Stimulated activated CD4-positive, alpha-beta T cell treated with anti-CD3 and anti-CD28 coated beads, TNF-alpha, amount 100 ng/mL, for 1 hour (primary cell): ENCODE data around the gene AFG1L.
"Not testable (repeated sequence)": the region's sequence is repeated elsewhere in the genome, so short reads cannot be mapped to it uniquely, and the experiment has no call there.

Experiments
- DNase-seq, 3 donors: peaks; one replicate each; pipeline ENCODE4 v3.0.0-alpha.2; 2020; ENCODE audit warnings: low read depth in 3 of 3, low spot score in 1 of 3

The AFG1L gene

DNA sequence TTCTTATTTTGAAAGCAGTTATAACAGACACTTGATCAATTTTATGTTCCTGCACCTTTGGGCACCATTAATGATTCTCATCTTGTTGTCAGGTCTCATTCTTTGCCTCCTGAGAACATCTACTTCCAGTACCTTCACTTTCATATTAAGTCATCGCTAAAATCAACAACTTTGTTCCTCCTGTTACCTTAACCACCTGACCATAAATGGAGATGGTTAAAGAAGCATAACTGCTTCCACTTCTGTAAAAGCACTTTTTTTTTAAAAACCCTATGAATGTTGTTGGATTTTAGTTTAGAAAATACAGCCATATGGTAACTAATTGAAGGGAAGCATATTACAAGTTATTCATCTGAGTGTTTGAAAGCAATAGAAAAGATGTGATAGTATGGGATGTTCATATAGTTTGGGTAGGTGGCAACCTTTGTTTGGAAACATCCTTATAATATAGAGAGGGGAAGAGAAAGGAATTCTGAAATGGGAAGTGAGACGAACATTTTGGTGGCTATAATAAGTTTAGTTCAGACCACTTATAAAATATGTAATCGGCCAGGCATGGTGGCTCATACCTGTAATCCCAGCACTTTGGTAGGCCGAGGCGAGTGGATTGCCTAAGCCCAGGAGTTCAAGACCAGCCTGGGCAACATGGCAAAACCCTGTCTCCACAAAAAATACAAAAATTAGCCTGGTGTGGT, 53.9 kb downstream of the AFG1L start:
- DNase-seq, result no peak

DNA sequence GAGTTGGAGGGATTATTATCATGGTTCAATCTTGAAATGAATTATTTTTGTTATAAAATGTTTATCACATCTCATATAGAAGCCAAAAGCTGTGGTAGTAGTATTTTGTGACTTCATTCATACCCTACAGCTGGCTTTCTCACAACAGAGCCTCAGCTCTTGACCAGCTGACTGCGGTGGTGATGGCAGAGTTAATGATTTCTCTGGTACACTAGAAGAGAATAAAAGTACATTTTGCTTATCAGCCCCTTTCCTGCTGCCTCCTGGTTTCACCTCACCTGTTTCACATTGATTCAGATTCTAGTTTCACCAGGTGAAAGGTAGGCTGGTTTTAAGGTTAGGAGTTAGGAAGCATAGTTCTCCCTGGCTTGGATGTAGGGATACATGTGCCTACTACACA, 55.7 kb downstream of the AFG1L start:
- DNase-seq, result no peak

DNA sequence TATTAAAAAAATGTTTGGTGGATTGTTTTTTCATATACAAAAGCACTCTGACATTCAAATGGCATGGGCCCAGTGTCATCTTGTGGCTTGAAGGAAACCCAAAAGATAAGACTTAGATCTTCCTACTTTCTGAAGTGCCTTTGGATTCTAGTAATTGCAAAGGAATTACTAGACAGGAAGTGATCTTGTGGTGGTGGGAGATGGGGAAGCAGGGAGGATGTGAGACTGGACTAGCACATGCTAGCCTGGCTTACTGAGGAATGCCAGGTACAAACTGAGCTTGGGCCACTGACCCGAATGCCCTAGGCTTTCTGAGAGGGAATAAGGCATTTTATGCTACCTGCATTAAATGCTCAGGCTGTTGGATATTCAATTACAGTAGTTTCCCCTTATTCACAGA, 59.0 kb downstream of the AFG1L start:
- no peak for DNase-seq

DNA sequence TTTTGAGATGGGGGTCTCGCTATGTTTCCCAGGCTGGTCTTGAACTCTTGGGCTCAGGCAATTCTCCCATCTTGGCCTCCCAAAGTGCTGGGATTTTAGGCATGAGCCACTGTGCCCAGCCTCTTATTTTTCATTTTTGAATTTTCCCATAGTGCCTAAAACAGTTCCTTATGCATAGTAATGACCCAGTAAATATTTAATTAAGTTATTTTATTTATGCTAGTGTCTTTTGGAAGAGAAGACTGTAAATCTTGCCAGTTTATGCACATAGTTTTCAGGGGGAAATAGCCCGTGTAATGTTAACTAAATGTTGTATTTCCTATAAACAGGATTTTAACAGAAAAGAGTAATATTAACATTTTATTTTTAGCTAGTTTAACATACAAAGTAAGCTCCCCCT, 60.3 kb downstream of the AFG1L start:
- no peak for DNase-seq

DNA sequence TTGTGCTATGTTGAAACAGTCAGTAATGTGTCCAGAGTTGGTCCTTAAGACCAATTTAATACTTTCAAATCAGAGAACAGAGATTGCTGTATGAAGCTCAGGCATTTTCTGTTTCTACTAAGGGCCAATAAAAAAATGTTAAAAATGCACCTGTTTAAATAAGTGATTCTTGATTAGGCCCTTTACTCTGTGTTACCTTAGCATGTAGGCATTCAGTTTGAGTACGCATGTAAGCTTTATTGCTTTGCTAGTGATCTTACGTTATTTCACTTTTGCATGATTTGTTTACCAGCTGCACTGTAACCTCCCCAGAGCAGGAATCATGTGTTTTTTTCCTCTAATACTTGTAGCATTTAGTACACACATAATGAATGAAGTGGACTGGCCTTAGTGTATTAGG, 61.0 kb downstream of the AFG1L start:
- no peak for DNase-seq

DNA sequence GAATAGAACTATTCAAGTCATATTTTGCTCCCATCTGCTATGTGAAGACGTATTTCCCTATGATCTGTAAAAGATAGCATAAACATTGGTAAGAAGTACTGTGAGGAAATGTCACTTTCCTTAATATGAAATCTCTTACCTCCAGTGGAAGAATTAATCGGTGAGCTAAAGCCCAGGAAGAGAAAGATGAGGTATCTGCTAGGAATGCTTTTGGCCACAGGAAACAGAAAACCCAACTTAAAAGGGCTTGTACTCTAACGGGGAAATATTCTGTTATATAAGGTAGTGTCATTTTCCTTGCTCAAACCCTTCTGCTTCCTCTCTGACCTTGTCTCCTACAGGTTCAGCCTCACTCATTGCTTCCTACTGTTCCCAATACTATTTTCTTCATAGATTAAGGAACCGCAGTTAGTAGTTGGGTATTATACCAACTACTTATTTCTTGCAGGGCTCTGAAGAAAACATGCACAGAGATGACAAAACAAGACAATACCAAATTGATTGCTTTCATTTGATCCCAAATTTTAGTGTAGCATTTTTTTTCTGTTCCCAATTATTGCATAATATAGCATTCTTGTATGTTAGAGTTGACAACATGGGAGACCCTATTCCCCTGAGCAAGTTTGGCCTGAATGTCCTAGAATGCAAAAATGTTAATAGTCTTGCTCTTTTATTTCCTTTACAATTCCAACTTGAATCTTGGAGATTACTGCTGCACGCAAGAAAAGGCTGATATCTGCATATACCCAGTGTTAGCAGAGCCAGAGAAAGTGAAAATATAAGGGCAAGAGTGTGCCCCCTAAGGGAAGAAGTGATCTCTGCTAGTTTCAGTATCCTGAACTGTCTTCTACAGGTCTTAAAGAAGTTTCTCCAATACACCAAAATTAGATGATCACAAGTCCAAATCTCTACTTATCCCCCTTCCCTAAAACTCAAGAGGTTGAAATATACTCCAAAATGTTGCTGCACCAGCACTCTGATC, 65.3 kb downstream of the AFG1L start:
- no peak for DNase-seq

DNA sequence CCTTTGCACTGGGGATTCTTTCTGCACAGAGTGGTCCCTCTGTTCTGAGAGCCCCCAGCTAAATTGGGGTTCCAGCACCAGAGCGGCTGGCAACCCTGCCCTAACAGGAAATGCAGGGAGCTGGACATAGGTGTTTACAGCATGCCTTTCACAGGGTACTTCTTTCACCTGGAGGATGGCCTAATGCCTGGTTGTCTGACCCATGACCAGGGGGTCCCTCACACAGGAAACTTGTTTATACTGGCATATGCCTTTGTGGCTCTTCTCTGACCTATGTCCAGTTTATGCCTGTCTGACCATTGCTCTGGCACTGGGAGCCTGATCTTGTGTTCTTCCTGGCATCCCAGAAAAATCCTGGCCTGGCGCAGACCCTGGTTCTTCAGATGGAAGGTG, 66.1 kb downstream of the AFG1L start:
- no peak for DNase-seq

DNA sequence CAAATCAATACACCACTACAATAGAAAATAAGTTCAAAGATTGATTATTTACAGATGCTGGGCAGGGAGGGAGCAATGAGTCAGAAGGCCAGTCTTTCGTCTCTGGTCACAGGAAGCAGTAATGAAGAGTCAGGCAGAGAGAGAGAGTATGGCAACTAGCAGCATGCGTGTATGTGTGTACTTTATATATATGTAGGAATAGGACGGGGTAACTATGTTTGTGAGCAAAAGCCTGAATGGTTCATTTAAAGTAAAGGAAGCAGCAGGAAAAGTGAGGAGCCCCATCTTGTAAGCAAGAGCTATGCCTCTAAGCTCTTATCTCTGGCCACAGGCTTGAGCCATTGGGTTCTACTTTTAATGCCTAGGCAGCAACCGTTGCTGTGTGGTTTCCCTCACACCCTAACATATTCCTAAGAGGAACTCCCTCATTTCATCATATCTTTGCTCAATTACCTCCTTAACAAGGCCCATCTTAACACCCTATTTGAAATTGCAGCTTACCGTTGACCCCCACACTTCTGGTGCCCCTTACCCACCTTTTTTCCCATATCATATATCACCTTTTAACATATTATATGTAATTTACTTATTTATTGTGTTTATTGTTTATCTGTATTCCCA, 66.6 kb downstream of the AFG1L start:
- DNase-seq, result no peak

DNA sequence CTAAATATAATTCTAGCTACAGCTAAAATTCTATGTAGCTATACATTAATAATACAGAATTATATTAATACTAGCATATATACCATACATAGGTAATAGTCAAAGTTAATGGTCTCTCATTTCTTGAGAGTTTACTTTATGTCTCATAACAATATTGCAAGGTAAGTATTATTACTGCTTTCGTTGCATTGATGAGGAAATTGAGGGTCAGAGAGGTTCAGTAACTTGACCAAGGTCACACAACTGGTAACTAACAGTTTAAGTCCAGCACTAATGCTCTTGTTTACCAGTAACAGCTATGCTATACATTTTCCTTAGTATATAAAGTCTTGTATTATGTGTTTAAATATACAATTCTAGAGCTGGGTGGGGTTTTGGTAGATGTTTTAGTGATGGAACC, 67.6 kb downstream of the AFG1L start:
- no peak for DNase-seq

DNA sequence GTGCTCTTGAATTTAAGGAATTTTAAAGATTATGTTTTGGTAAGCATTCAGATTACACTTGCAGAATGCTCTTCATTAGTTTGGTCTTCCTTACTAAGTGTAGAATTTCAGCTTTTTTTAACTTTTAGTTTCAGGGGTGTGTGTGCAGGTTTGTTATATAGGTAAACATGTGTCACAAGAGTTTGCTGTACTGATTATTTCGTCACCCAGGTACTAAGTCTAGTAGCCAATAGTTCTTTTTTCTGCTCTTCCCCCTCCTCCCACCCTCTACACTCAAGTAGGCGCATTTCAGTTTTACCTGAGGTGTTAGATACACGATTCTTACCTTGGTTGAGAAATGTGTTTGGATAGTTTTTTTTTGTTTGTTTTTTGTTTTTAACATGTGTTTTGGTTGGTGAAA, 68.3 kb downstream of the AFG1L start:
- DNase-seq, result no peak

DNA sequence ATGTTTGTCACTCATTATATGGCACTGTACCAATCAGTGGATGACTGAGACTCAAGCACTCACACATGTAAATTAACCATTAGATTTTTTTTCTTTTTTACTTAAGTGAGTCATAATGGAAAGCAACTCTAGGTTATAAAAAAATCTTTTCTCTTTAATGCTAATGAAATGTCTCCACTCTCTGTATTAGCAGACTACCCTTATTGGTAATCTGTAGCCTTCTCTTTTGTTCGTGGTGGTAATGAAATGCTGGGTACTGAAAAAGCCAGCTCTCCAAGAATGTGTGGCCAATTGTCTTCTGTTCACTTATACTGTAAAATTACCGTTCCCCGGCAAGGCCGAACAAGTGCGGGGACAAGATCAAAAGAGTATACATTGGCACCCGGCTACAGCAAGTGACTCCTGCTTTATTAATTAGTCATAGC, 69.0 kb downstream of the AFG1L start:
- DNase-seq, result no peak

DNA sequence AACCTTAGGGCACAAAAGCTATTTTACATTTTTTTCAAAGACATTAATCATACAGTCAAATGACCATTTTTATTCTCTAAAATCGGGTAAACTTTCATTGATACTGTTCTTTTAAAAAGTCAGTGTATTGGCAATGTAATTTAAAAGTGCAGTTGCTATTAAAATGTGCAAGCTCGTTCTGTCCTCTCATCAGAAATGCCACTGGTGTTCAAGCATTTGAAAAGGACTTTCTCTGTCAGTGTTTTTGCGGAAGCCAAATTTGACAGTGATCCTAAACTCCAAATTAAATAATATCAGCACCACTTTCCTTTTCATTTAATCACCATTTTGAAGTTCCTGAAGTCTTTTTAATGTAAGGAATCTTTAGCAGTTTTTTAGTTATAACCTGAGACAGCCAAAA, 69.6 kb downstream of the AFG1L start:
- no peak for DNase-seq

DNA sequence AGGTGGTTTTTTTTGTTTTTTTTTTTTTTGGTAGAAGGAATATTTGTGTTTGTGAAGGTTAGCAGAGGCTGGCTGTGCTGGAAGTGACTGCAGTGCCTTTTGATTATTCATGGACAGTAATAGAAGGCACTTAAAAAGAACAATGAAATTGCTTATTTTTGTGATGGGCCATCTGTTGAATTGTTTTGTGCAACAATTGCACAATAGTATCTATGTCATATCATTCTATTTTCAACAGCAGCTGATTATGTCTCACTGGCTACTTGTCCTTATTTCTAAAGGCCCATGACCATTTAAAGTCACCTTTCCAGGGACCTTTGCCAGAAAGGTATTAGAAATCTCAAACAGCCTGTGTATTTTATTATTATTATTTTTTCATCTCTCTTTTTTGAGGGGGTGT, 70.6 kb downstream of the AFG1L start:
- DNase-seq, result no peak

DNA sequence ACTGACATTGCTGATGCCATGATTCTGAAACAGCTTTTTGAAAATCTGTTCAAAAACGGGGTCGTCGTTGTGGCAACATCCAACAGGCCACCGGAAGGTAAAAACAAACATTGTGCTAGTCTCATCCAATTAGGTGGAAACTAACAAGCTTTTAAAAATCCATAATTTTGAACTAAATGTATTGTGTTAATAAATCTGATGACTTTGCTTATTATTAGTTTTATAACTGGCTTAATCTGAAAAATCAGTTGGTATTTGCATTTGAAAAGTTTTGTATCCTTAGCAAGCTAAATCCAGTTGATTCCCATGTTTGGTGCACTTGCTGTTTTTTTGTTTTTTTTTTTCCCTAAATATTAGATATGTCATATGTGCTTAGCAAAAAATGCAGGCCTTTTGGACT, 71.4 kb downstream of the AFG1L start:
- DNase-seq, result no peak

DNA sequence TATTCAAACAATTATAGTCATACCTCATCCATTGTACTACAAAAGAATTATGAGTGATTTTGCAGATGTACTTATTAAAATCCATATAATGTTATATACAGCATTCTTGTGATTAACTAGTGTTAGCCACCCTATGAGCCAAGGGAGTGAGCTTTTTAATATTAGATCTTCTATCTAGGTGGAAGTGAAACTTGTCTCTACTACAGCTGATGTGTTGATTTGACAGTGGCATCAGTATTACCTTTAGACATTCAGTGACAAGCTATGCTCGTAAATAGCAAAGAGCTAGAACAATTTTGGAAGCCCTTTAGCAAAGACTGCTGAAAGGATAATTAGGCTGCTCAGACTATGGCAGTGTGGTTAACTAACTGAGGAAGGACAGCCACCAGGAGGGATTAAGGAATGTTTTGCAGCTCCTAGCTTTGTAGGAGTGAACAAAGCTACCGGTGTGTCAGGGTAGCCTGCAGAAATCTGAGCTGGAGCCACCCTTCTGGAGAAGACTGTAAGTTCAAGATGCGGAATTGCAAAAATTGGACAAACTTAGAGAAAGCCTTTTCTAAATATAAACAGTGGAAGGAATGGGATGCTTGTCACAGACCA, 73.7 kb downstream of the AFG1L start:
- no peak for DNase-seq

DNA sequence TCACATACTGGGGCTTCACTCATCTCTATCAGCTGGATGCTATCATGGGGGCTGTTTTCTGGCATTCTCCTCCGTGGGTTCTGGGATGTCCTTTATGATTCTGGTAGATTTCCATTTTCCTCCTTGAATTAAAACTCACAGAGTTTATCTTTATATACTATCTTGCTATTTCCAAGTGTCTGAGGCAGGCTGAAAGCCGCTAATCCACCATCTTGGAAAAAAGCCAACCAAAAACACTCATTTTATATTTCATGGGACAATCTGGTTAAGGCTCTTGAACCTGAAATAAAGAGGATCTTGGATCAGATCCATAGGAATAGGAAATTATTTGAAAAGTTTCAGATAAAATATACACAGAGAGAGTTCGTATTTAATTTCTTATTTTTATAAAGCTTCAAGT, 86.0 kb downstream of the AFG1L start:
- no peak for DNase-seq

DNA sequence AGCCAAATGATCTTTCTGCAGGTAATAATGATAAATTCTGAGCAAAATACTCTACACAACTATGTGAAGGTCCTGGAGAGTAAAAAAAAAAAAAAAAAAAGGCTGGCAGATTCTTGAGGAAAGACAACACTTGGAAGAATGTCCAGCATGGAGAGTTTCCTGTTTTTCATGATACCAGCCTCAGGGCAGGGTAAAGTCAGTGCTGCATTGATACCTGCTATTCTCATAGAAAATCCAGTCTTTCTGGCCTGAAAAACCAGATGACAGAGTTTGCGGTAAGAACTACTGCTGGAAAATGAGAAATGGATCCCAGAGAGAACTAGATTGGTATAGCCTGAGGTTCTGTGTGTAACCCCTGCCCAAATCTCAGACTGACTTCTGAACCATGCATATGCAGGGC, 89.1 kb downstream of the AFG1L start:
- no peak for DNase-seq

DNA sequence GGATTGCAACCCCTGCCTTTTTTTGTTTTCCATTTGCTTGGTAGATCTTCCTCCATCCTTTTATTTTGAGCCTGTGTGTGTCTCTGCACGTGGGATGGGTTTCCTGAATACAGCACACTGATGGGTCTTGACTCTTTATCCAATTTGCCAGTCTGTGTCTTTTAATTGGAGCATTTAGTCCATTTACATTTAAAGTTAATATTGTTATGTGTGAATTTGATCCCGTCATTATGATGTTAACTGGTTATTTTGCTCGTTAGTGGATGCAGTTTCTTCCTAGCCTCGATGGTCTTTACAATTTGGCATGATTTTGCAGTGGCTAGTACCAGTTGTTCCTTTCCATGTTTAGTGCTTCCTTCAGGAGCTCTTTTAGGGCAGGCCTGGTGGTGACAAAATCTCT, 94.3 kb downstream of the AFG1L start:
- not testable (repeated sequence) for DNase-seq

DNA sequence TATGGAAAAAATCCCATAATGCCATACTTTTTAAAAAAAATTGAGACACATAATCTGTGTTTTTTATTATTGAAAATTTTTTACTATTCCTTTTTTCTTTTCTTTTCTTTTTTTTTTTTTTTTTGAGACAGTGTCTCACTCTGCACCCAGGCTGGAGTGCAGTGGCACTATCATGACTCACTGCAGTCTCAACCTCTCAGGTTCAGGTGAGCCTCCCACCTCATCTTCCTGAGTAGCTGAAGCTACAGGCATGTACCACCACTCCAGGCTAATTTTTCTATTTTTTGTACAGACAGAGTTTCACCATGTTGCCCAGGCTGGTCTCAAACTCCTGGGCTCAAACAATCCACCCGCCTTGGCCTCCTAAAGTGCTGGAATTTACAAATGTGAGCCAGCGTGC, 100.4 kb downstream of the AFG1L start:
- no peak for DNase-seq

DNA sequence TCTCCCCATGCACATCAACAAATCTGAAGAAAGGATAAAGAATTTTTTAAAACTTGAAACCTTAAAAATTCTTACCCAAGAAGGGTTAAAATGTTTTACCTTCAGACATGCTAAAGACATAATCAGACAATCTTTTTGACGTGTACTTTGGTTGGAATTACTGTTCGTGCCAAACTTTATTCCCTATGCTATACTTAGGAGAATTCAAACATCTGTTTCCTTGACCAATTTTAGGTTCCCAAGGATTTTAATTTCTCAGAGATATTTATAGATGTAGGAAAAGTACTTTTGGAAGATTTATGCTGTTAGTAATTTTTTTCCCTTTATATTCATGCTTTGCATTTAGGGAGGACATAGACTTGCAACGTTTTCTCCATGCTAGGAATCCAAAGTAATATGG, 108.4 kb downstream of the AFG1L start:
- no peak for DNase-seq

DNA sequence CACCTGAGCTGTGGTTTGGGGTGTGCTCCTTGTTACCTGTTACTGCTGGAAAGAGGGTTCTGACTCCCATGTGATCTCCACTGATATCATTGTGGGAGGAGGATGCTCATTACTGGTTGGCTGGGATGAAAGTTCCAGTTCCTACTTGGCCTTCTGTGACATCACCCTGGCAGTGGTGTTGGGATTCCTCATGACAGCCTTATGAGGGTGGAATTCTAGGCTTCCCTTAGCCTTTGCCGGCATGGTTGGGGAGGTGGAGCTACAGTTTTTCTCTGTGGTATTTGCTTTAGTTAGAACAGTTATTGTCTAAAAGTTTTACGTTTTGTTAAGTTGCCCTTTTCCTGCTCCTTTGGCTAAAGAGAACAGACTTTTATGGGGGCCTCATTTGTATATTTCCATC, 112.1 kb downstream of the AFG1L start:
- DNase-seq, result no peak
